Uterus (tissue), 4 donors: Measurements from ENCODE around the gene ACKR3. TPM values are rescaled to one million over a fixed set of nuclear protein-coding genes. Genes with fewer than 3 reads are reported as not detected.

Experiments
- DNase-seq, 2 donors: peaks; one replicate each; pipeline ENCODE4 v3.0.0-alpha.2; 2019 to 2020
- H3K27ac ChIP-seq, 2 donors: fragments of 200-600 bp; sonication (generic); 1 replicate in 1 of 2; 2 replicates in 1 of 2; pipeline ENCODE4 v1.5.1; 2016 to 2018
- H3K27me3 ChIP-seq, 2 donors: fragments of 200-600 bp; sonication (generic); one replicate each; pipeline ENCODE4 v1.5.1; 2018 to 2019; ENCODE audit warnings: control low read depth in 1 of 2
- H3K36me3 ChIP-seq, 2 donors: fragments of 200-600 bp; sonication (generic); one replicate each; pipeline ENCODE4 v1.5.1; 2019; ENCODE audit warnings: control low read depth in 1 of 2
- H3K4me1 ChIP-seq, 2 donors: fragments of 200-600 bp; sonication (generic); one replicate each; pipeline ENCODE4 v1.5.1; 2018 to 2019; ENCODE audit warnings: control low read depth in 1 of 2
- H3K4me3 ChIP-seq, 2 donors: fragments of 200-600 bp; sonication (generic); 1 replicate in 1 of 2; 2 replicates in 1 of 2; pipeline ENCODE4 v1.5.1; 2018 to 2019; ENCODE audit warnings: mild to moderate bottlenecking in 1 of 2
- H3K9me3 ChIP-seq, 2 donors: fragments of 200-600 bp; sonication (generic); one replicate each; pipeline ENCODE4 v1.5.1; 2019; ENCODE audit warnings: control low read depth in 1 of 2
- CTCF ChIP-seq, 4 experiments: fragments of 200-600 bp in 2 of 4; fragments of 450-650 bp in 2 of 4; sonication (generic) in 2 of 4; IDR thresholded peaks; one replicate each; pipeline ENCODE4 v1.5.1; 2016 to 2019; ENCODE audit warnings: antibody characterized with exemption in 4 of 4, mild to moderate bottlenecking in 2 of 4, moderate library complexity in 1 of 4
- POLR2A ChIP-seq, 2 donors: fragments of 450-650 bp; IDR thresholded peaks; one replicate each; pipeline ENCODE4 v1.6.1; 2016; ENCODE audit warnings: antibody characterized with exemption in 2 of 2, mild to moderate bottlenecking in 1 of 2, moderate library complexity in 1 of 2
- intact Hi-C: fragments of 100-400 bp; cut with DNase I; formaldehyde crosslinking; loops from one replicate; pipeline ENCODE4 v1.15.1; 2023; ENCODE audit warnings: low total_unique reads
- total RNA-seq, 4 donors: library from RNA; depleted of rRNA in 3 of 4; stranded (reverse); fragments of >200 nt in 3 of 4; gene quantifications; one replicate each; pipeline versions ENCODE4 v1.1.0 to v1.2.4, GENCODE V29; 2014 to 2023
- donor health status: DM: yes; HTN: yes; CAD: no.

The ACKR3 gene
- total RNA-seq, 4 donors from 2014 or later, result 11.8 to 61.5 (median 26.2) TPM

- Histone ChIP-seq H3K27me3 (no peaks in the 10 kb centered on the region), H3K36me3 (no peaks in the 10 kb centered on the region), H3K4me3 (no peak overlapping the region), H3K27ac (no peak overlapping the region), H3K9me3 (no peaks in the 10 kb centered on the region), H3K4me1 (no peaks in the 10 kb centered on the region)
- intact Hi-C loops, result no loop called here
- no peak for DNase-seq
- TF ChIP-seq CTCF (IDR thresholded peaks at IDR 0.05) (no peak), POLR2A (IDR thresholded peaks at IDR 0.05) (no peak)
Observed at GRCh38 chr2:236599059-236599458, 29.4 kb downstream of the ACKR3 start.

- DNase-seq, result no peak
- H3K4me3 ChIP-seq, result no peak overlapping the region
- intact Hi-C loops, result no loop called here
- H3K27me3 ChIP-seq, result no peaks in the 10 kb centered on the region
- no peaks in the 10 kb centered on the region for H3K36me3 ChIP-seq
- no peaks in the 10 kb centered on the region for H3K9me3 ChIP-seq
- no peaks in the 10 kb centered on the region for H3K4me1 ChIP-seq
- no peak overlapping the region for H3K27ac ChIP-seq
- TF ChIP-seq POLR2A (IDR thresholded peaks at IDR 0.05) (no peak), CTCF (IDR thresholded peaks at IDR 0.05) (no peak)
Observed at GRCh38 chr2:236600158-236600557, 30.5 kb downstream of the ACKR3 start.

- no peak for DNase-seq
- H3K36me3 ChIP-seq, result no peaks in the 10 kb centered on the region
- H3K9me3 ChIP-seq, result no peaks in the 10 kb centered on the region
- H3K4me1 ChIP-seq, result no peaks in the 10 kb centered on the region
- intact Hi-C loops, result no loop called here
- no peaks in the 10 kb centered on the region for H3K27me3 ChIP-seq
- no peak overlapping the region for H3K27ac ChIP-seq
- H3K4me3 ChIP-seq, result no peak overlapping the region
- TF ChIP-seq CTCF (IDR thresholded peaks at IDR 0.05), result no peak
- no peak for TF ChIP-seq POLR2A (IDR thresholded peaks at IDR 0.05)
Observed at GRCh38 chr2:236600892-236601291, 31.3 kb downstream of the ACKR3 start.

GRCh38 chr2:236601316-236602202 lies 31.9 kb downstream of the ACKR3 start:
- no peaks in the 10 kb centered on the region for H3K4me1 ChIP-seq
- TF ChIP-seq CTCF (IDR thresholded peaks at IDR 0.05) (no peak), POLR2A (IDR thresholded peaks at IDR 0.05) (no peak)
- H3K9me3 ChIP-seq, result no peaks in the 10 kb centered on the region
- intact Hi-C loops, result no loop called here
- H3K36me3 ChIP-seq, result no peaks in the 10 kb centered on the region
- no peak overlapping the region for H3K27ac ChIP-seq
- no peak for DNase-seq
- no peak overlapping the region for H3K4me3 ChIP-seq
- no peaks in the 10 kb centered on the region for H3K27me3 ChIP-seq

GRCh38 chr2:236602678-236603077 lies 33.1 kb downstream of the ACKR3 start:
- H3K36me3 ChIP-seq, result no peaks in the 10 kb centered on the region
- H3K27ac ChIP-seq, result no peak overlapping the region
- no peaks in the 10 kb centered on the region for H3K9me3 ChIP-seq
- intact Hi-C loops, result no loop called here
- no peaks in the 10 kb centered on the region for H3K4me1 ChIP-seq
- TF ChIP-seq CTCF (IDR thresholded peaks at IDR 0.05) (no peak), POLR2A (IDR thresholded peaks at IDR 0.05) (no peak)
- no peak for DNase-seq
- H3K4me3 ChIP-seq, result no peak overlapping the region
- H3K27me3 ChIP-seq, result no peaks in the 10 kb centered on the region
